Purkinje cell (primary cell): ENCODE measurements around the gene XPC. TPM values are rescaled to one million over a fixed set of nuclear protein-coding genes. Genes with fewer than 3 reads are reported as not detected.

ENCODE experiments used
- polyA plus RNA-seq: library from polyadenylated mRNA; unstranded; fragments of >200 nt; fragmentation: Nextera tagmentation; gene quantifications from 2 replicates; pipeline ENCODE4 v1.2.1, GENCODE V29; 2014

The XPC gene
- 9.1 and 11.1 TPM in 2 replicates for polyA plus RNA-seq

GRCh38 chr3:14178247-14179113 is at the start of gene XPC, which contains the start of gene LSM3:
Gene XPC, minus strand, starts transcription at chr3:14178601. Its CDS starts 33 bp downstream, at chr3:14178568.
Gene LSM3, plus strand, starts transcription at chr3:14178817. Its CDS starts 44 bp downstream, at chr3:14178861.

GRCh38 chr3:14124615-14125192 is 53.7 kb downstream of the XPC start, which contains the start of the genes CHCHD4 and TMEM43:
Gene CHCHD4, minus strand, starts transcription at chr3:14124870. Its CDS starts 194 bp downstream, at chr3:14124676.
Gene TMEM43, plus strand, starts transcription at chr3:14125052. Its CDS starts 142 bp downstream, at chr3:14125194.

Other genes starting within 250 kb of the XPC start
- 16.9 and 19.0 TPM in 2 replicates for gene CHCHD4, start 53.7 kb downstream of the XPC start, polyA plus RNA-seq
- 7.8 and 10.9 TPM in 2 replicates for gene TMEM43, start 53.5 kb downstream of the XPC start, polyA plus RNA-seq
- gene LSM3, start 216 bp upstream of the XPC start, polyA plus RNA-seq: 62.9 and 71.0 TPM in 2 replicates
- 3.1 and 4.0 TPM in 2 replicates for gene SLC6A6, start 224.0 kb upstream of the XPC start, polyA plus RNA-seq